GM21423 (cell line): ENCODE data around the gene COQ3.

Experiments
- ATAC-seq: cut with Tn5 transposase; IDR thresholded peaks from one replicate; pipeline ENCODE4 v1.9.1; 2021; ENCODE audit warnings: mild to moderate bottlenecking, moderate library complexity; ENCODE audit not compliant: unreplicated experiment

The COQ3 gene

DNA sequence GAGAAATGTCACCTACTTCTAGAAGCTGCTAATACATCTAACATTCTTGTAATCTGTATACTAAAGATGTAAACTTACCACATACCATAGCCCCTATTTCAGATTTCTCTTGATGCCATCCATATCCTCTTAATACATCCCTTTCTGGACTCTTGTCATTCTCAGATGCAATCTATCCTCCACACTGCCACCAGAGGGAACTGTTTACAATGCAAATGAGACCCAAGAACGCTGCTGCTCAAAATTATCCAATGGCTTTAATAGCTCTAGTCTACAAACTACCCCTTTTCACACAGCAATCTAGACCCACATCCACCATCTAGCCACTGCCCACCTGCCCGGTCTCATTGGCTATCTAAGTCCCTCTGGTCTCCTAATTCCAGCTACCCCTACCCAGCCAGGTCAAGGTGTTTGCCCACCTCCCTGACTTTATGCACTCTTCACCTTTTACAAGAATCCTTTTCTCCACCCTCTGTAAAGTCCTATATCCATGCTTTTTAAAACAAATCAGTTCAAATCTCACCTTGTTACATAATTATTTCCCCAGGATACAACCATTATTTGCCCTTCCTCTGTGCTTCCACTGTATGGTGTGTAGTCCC is 59.4 kb downstream of the COQ3 start:
- peak; percentile 38 for ATAC-seq

DNA sequence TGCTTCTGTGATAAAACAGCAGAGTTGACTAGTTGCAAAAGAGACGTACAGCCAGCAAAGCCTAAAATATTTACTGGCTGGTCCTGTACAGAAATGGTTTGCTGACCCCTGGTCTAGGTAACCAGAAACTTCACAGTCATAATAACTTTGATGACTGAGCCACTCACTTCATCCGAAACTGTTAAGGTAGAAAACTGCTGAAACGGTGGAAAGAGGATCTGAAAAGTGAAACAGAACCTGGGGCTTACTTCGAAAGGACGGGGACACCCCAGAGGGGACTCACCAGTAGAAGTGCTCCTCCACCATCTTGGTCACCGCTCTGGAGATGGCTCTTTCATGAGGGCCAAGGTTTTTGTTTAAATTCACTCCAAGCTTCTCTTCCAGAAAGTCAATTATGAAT is 60.9 kb downstream of the COQ3 start:
- peak; percentile 88 for ATAC-seq

- no peak for ATAC-seq
Observed at GRCh38 chr6:99331531-99331930, 62.5 kb downstream of the COQ3 start.

- ATAC-seq, result peak; percentile 71
Observed at GRCh38 chr6:99330159-99330558, 63.8 kb downstream of the COQ3 start.

DNA sequence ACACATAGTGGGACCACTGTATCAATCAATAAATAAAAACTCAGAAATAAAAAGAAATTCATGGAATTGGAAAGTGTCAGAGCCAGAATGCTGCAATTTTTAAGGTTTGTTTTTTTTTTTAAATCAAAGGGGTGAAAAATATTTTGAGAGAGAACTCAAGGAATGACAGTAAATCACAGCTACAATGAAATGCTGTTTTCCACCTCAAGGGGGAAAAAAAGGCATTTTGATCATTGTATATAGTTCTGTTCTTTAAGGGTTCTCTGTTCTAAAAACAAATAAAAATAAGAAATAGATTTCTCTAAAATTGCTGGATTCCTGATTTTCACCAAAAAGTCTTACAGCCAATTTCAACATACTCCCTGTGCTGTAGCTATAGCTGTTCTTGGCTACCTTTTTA is 69.0 kb downstream of the COQ3 start:
- no peak for ATAC-seq
